Daoy (cell line): ENCODE measurements around the gene IFITM2. TPM values are rescaled to one million over a fixed set of nuclear protein-coding genes. Genes with fewer than 3 reads are reported as not detected.
A peak's percentile ranks its signal among the peaks of the same experiment; 100 is the strongest.

Experiments used
- DNase-seq: peaks from one replicate; pipeline ENCODE4 v3.0.0-alpha.2; 2015; ENCODE audit warnings: low read depth
- total RNA-seq: library from RNA; depleted of rRNA; stranded (reverse); fragments of >200 nt; shearing (Covaris generic); gene quantifications from 2 replicates; pipeline ENCODE4 v1.2.3, GENCODE V29; 2014

Gene IFITM2
- total RNA-seq, 1 experiment from 2014 or later, result 6.1 TPM

- DNase-seq, result no peak
Observed at GRCh38 chr11:293271-293851, 14.3 kb upstream of the IFITM2 start.

GRCh38 chr11:293852-294661, 13.6 kb upstream of the IFITM2 start:
- no peak for DNase-seq

GRCh38 chr11:294780-295179, 12.8 kb upstream of the IFITM2 start:
- DNase-seq, result no peak

GRCh38 chr11:295351-296170, 12.1 kb upstream of the IFITM2 start:
- DNase-seq, result no peak

GRCh38 chr11:296171-297050, 11.2 kb upstream of the IFITM2 start:
- no peak for DNase-seq

GRCh38 chr11:297051-297585, 10.5 kb upstream of the IFITM2 start:
- no peak for DNase-seq

- DNase-seq, result no peak
Observed at GRCh38 chr11:297586-298405, 9.8 kb upstream of the IFITM2 start.

GRCh38 chr11:298406-299065, 9.1 kb upstream of the IFITM2 start:
- DNase-seq, result no peak

GRCh38 chr11:299081-299891, 8.3 kb upstream of the IFITM2 start, which contains the start of gene IFITM5:
Gene IFITM5 (minus strand): TSS chr11:299526. CDS start chr11:299490, 36 bp downstream.
- DNase-seq, result no peak

- DNase-seq, result no peak
Observed at GRCh38 chr11:299951-300735, 7.5 kb upstream of the IFITM2 start.

GRCh38 chr11:303363-303762, 4.3 kb upstream of the IFITM2 start:
- no peak for DNase-seq

GRCh38 chr11:304061-304506, 3.5 kb upstream of the IFITM2 start:
- no peak for DNase-seq

GRCh38 chr11:304915-305843, 2.4 kb upstream of the IFITM2 start:
- DNase-seq, result peak; percentile 38

- DNase-seq, result no peak
Observed at GRCh38 chr11:305844-306211, 1.8 kb upstream of the IFITM2 start.

- no peak for DNase-seq
Observed at GRCh38 chr11:306645-307371, 808 bp upstream of the IFITM2 start.
